Right cardiac atrium (tissue), 5 donors: ENCODE results near the gene THOC7. TPM values are rescaled to one million over a fixed set of nuclear protein-coding genes. Genes with fewer than 3 reads are reported as not detected.

Source experiments
- ATAC-seq, 2 donors: fragments of 200-7000 bp; cut with Tn5 transposase; one replicate each; pipeline versions ENCODE4 v1.8.0 to v1.9.1; 2020; ENCODE audit warnings: moderate library complexity in 2 of 2, mild to moderate bottlenecking in 1 of 2
- DNase-seq, 3 donors: peaks; one replicate each; pipeline ENCODE4 v3.0.0-alpha.2; 2020
- H3K27ac ChIP-seq: one replicate; pipeline ENCODE4 v1.5.1; 2013; ENCODE audit warnings: mild to moderate bottlenecking, low read length, control low read depth, moderate library complexity
- H3K27me3 ChIP-seq: one replicate; pipeline ENCODE4 v1.6.1; 2013; ENCODE audit not compliant: control insufficient read depth, insufficient read depth
- H3K4me1 ChIP-seq: one replicate; pipeline ENCODE4 v1.6.1; 2013; ENCODE audit warnings: low read length; ENCODE audit not compliant: control insufficient read depth, insufficient read depth
- H3K4me3 ChIP-seq: one replicate; pipeline ENCODE4 v1.5.1; 2013; ENCODE audit warnings: low read length, control low read depth
- H3K9me3 ChIP-seq: one replicate; pipeline ENCODE4 v1.6.1; 2013; ENCODE audit warnings: low read length; ENCODE audit not compliant: control insufficient read depth
- WGBS: extraction: QIAGEN DNeasy Blood & Tissue Kit; methylation state at CpG from one replicate; pipeline ENCODE4 v1.1.7; 2013; 5-methylcytosine and 5-hydroxymethylcytosine counted together
- intact Hi-C, 4 donors: fragments of 100-400 bp; cut with DNase I; formaldehyde crosslinking; loops; one replicate each; pipeline versions ENCODE4 v1.11.0 to v1.14.0; 2022 to 2023
- polyA plus RNA-seq: library from polyadenylated mRNA; stranded (reverse); fragments of 200-250 nt; gene quantifications from one replicate; pipeline ENCODE4 v1.2.3, GENCODE V29; 2013
- total RNA-seq, 4 donors: library from RNA; stranded (reverse); fragmentation: NEBNext Ultra II Directional; extraction: Animal tissue kit (Norgen Biotek cat#: 25700); gene quantifications; one replicate each; pipeline ENCODE4 v1.2.1, GENCODE V29; 2021
- donor health status: healthy with polysubstance abuse.
- donor health status: DM: no; HTN: yes; CAD: no.
- donor health status: DM: no; HTN: no; CAD: no.
- donor health status: DM: no; HTN: yes; CAD: no; lungs with severe emphysema.
- donor health status: DM: yes; HTN: yes; CAD: no.

The THOC7 gene
- total and polyA plus RNA-seq, 5 donors: 61.6 to 109 (median 67.6) TPM

- no peak overlapping the region for H3K4me3 ChIP-seq
- H3K9me3 ChIP-seq: no peaks in the 10 kb centered on the region
- DNase-seq: no peak
- intact Hi-C loops: no loop called here
- no peak for ATAC-seq
- no peaks in the 10 kb centered on the region for H3K4me1 ChIP-seq
- no peaks in the 10 kb centered on the region for H3K27me3 ChIP-seq
- no peak overlapping the region for H3K27ac ChIP-seq
- 91% methylated on average over 6 of the region's 6 CpGs for WGBS
These were observed 31.2 kb downstream of the THOC7 start for GRCh38 chr3:63832395-63832794.

- H3K4me3 ChIP-seq: no peak overlapping the region
- H3K27ac ChIP-seq: no peak overlapping the region
- no peaks in the 10 kb centered on the region for H3K9me3 ChIP-seq
- H3K4me1 ChIP-seq: no peaks in the 10 kb centered on the region
- ATAC-seq (no peak), DNase-seq (no peak)
- H3K27me3 ChIP-seq: no peaks in the 10 kb centered on the region
- WGBS: 93% methylated on average over 6 of the region's 6 CpGs
- intact Hi-C loops: no loop called here
These were observed 33.1 kb downstream of the THOC7 start for GRCh38 chr3:63830526-63830925.

- Histone ChIP-seq H3K4me3 (no peak overlapping the region), H3K4me1 (no peaks in the 10 kb centered on the region), H3K27me3 (no peaks in the 10 kb centered on the region), H3K27ac (no peak overlapping the region), H3K9me3 (no peaks in the 10 kb centered on the region)
- DNase-seq: no peak
- ATAC-seq: no peak
- WGBS: 82% methylated on average over 4 of the region's 4 CpGs
- intact Hi-C loops: no loop called here
These were observed 39.3 kb downstream of the THOC7 start for GRCh38 chr3:63824309-63824708.

GRCh38 chr3:63819151-63819398, 44.5 kb downstream of the THOC7 start, which contains the start of gene C3orf49:
Gene C3orf49 (plus strand): TSS chr3:63819299. CDS start chr3:63819472, 173 bp downstream.
- no peaks in the 10 kb centered on the region for H3K4me1 ChIP-seq
- no peak for DNase-seq
- ATAC-seq: no peak
- H3K4me3 ChIP-seq: no peak within 1 kb of the TSS
- intact Hi-C loops: loop anchor here (2.0 to 5.0 kb wide), 2 partner anchors 467 to 468 kb away; no protein-coding TSS in a partner anchor
- 94% methylated on average over 1 of the region's 1 CpG for WGBS
- no peak within 1 kb of the TSS for H3K27ac ChIP-seq
- H3K9me3 ChIP-seq: no peaks in the 10 kb centered on the region
- no peaks in the 10 kb centered on the region for H3K27me3 ChIP-seq

- intact Hi-C loops: loop anchor here (2.0 to 5.0 kb wide), 2 partner anchors 466 to 468 kb away; no protein-coding TSS in a partner anchor
- WGBS: 31% methylated on average over 10 of the region's 10 CpGs
- Histone ChIP-seq H3K27me3 (no peaks in the 10 kb centered on the region), H3K27ac (no peak overlapping the region), H3K4me1 (no peaks in the 10 kb centered on the region), H3K9me3 (no peaks in the 10 kb centered on the region), H3K4me3 (no peak overlapping the region)
- peak in 1 of 2 donors; percentile 64 for ATAC-seq
- peak; percentile 19 to 61 (median 50) for DNase-seq
These were observed 45.1 kb downstream of the THOC7 start for GRCh38 chr3:63818282-63819150.

- intact Hi-C loops: loop anchor here in 3 of 4 donors (5.0 kb wide), 1 partner anchor 465 kb away; no protein-coding TSS in a partner anchor
- Histone ChIP-seq H3K27ac (no peak overlapping the region), H3K4me3 (no peak overlapping the region), H3K27me3 (no peaks in the 10 kb centered on the region), H3K4me1 (no peaks in the 10 kb centered on the region), H3K9me3 (no peaks in the 10 kb centered on the region)
- no peak for ATAC-seq
- WGBS: 95% methylated on average over 5 of the region's 5 CpGs
- no peak for DNase-seq
These were observed 46.4 kb downstream of the THOC7 start for GRCh38 chr3:63817225-63817624.

- 81% methylated on average over 3 of the region's 3 CpGs for WGBS
- Histone ChIP-seq H3K4me1 (no peaks in the 10 kb centered on the region), H3K4me3 (no peak overlapping the region), H3K27me3 (no peaks in the 10 kb centered on the region), H3K27ac (no peak overlapping the region), H3K9me3 (no peaks in the 10 kb centered on the region)
- no peak for ATAC-seq
- DNase-seq: no peak
- intact Hi-C loops: no loop called here
These were observed 49.4 kb downstream of the THOC7 start for GRCh38 chr3:63814237-63814636.

GRCh38 chr3:63809607-63810006, 54.0 kb downstream of the THOC7 start:
- H3K9me3 ChIP-seq: no peaks in the 10 kb centered on the region
- intact Hi-C loops: no loop called here
- 94% methylated on average over 6 of the region's 6 CpGs for WGBS
- DNase-seq (no peak), ATAC-seq (no peak)
- H3K27me3 ChIP-seq: no peaks in the 10 kb centered on the region
- no peak overlapping the region for H3K27ac ChIP-seq
- no peak overlapping the region for H3K4me3 ChIP-seq
- H3K4me1 ChIP-seq: no peaks in the 10 kb centered on the region

- no peak overlapping the region for H3K4me3 ChIP-seq
- no peak for DNase-seq
- no peaks in the 10 kb centered on the region for H3K4me1 ChIP-seq
- no peaks in the 10 kb centered on the region for H3K9me3 ChIP-seq
- 72% methylated on average over 3 of the region's 3 CpGs for WGBS
- ATAC-seq: no peak
- no peaks in the 10 kb centered on the region for H3K27me3 ChIP-seq
- no peak overlapping the region for H3K27ac ChIP-seq
- intact Hi-C loops: no loop called here
These were observed 55.0 kb downstream of the THOC7 start for GRCh38 chr3:63808633-63809032.

- no peak for ATAC-seq
- 47% methylated on average over 5 of the region's 5 CpGs for WGBS
- H3K9me3 ChIP-seq: no peaks in the 10 kb centered on the region
- no peaks in the 10 kb centered on the region for H3K27me3 ChIP-seq
- no peaks in the 10 kb centered on the region for H3K4me1 ChIP-seq
- DNase-seq: no peak
- H3K27ac ChIP-seq: no peak overlapping the region
- intact Hi-C loops: no loop called here
- H3K4me3 ChIP-seq: no peak overlapping the region
These were observed 55.5 kb downstream of the THOC7 start for GRCh38 chr3:63807961-63808565.

- no peak for DNase-seq
- ATAC-seq: no peak
- H3K27ac ChIP-seq: no peak overlapping the region
- H3K9me3 ChIP-seq: no peaks in the 10 kb centered on the region
- H3K4me3 ChIP-seq: no peak overlapping the region
- H3K27me3 ChIP-seq: peaks cover 2% of the 10 kb centered on the region
- intact Hi-C loops: no loop called here
- WGBS: 59% methylated on average over 5 of the region's 5 CpGs
- H3K4me1 ChIP-seq: no peaks in the 10 kb centered on the region
These were observed 59.7 kb downstream of the THOC7 start for GRCh38 chr3:63803911-63804310.
